Kidney (tissue), 14 donors: ENCODE measurements around the gene TNNC1. TPM values are rescaled to one million over a fixed set of nuclear protein-coding genes. Genes with fewer than 3 reads are reported as not detected.

Experiments
- DNase-seq, 5 donors: peaks; one replicate each; pipeline ENCODE4 v3.0.0-alpha.2; 2013 to 2020
- FAIRE-seq: peaks from 2 replicates; lab custom pipeline; 2012; peaks lifted over from hg19 to GRCh38; lab: Jason Lieb, UNC
- H3K27ac ChIP-seq, 2 donors: one replicate each; pipeline ENCODE4 v1.7.0; 2013; ENCODE audit warnings: low read depth in 2 of 2, low read length in 2 of 2, inconsistent platforms in 1 of 2
- H3K27me3 ChIP-seq: one replicate; pipeline ENCODE4 v1.7.1; 2013; ENCODE audit warnings: low read length, inconsistent platforms; ENCODE audit not compliant: control insufficient read depth, insufficient read depth
- H3K36me3 ChIP-seq, 3 donors: one replicate each; pipeline versions ENCODE4 v1.7.0 to v1.7.1; 2013; ENCODE audit warnings: low read length in 3 of 3, control low read depth in 1 of 3, inconsistent platforms in 1 of 3; ENCODE audit not compliant: insufficient read depth in 3 of 3, control insufficient read depth in 2 of 3
- H3K4me1 ChIP-seq, 3 donors: one replicate each; pipeline versions ENCODE4 v1.7.0 to v1.7.1; 2013; ENCODE audit warnings: low read length in 3 of 3, inconsistent platforms in 1 of 3, low read depth in 1 of 3; ENCODE audit not compliant: control insufficient read depth in 2 of 3, insufficient read depth in 2 of 3
- H3K4me3 ChIP-seq, 3 donors: one replicate each; pipeline versions ENCODE4 v1.7.0 to v1.8.1; 2013; ENCODE audit warnings: low read length in 3 of 3, control low read depth in 1 of 3, inconsistent platforms in 1 of 3
- H3K9ac ChIP-seq, 3 donors: one replicate each; pipeline versions ENCODE4 v1.7.0 to v1.7.1; 2013; ENCODE audit warnings: low read length in 3 of 3, control low read depth in 1 of 3, inconsistent platforms in 1 of 3
- H3K9me3 ChIP-seq, 3 donors: one replicate each; pipeline versions ENCODE4 v1.7.0 to v1.7.1; 2013; ENCODE audit warnings: low read length in 3 of 3, control low read depth in 1 of 3, inconsistent platforms in 1 of 3; ENCODE audit not compliant: control insufficient read depth in 2 of 3, insufficient read depth in 1 of 3
- CTCF ChIP-seq: IDR thresholded peaks from 3 replicates; pipeline ENCODE4 v1.5.1; 2012; ENCODE audit warnings: mild to moderate bottlenecking, moderate library complexity, borderline replicate concordance; ENCODE audit not compliant: insufficient read depth; ENCODE audit errors: extremely low read depth
- intact Hi-C: fragments of 100-400 bp; cut with DNase I; formaldehyde crosslinking; loops from one replicate; pipeline ENCODE4 v1.11.1; 2022
- polyA plus RNA-seq: library from polyadenylated mRNA; stranded (reverse); fragments of 350-450 nt; fragmentation: Illumina TruSeq; extraction: RNeasy Lipid Tissue Mini Kit (QIAGEN cat#74804); gene quantifications from one replicate; pipeline ENCODE4 v1.2.3, GENCODE V29; 2014; ENCODE audit warnings: low read depth, low replicate concordance; ENCODE audit not compliant: insufficient read depth
- total RNA-seq: library from RNA; stranded (reverse); fragmentation: NEBNext Ultra II Directional; extraction: Animal tissue kit (Norgen Biotek cat#: 25700); gene quantifications from one replicate; pipeline ENCODE4 v1.2.1, GENCODE V29; 2021
- donor health status: control.
- donor health status: control.
- donor health status: control.
- donor health status: control.
- donor health status: control.
- donor health status: DM: yes; HTN: yes; CAD: no.
- donor health status: Normal renal cell carcinoma (clear cell type).

The TNNC1 gene
- total and polyA plus RNA-seq, 2 donors from 2014 or later, result 2.2 to 86.6 TPM

GRCh38 chr3:52468336-52468735 is 14.5 kb upstream of the TNNC1 start:
- intact Hi-C loops, result no loop called here
- no peaks in the 10 kb centered on the region for H3K27me3 ChIP-seq
- H3K27ac ChIP-seq, result no peak overlapping the region
- H3K4me1 ChIP-seq, result peaks cover 0 to 2% (median 0%) of the 10 kb centered on the region in 3 donors
- no peaks in the 10 kb centered on the region for H3K9me3 ChIP-seq
- peak in 1 of 5 donors; percentile 50 for DNase-seq
- no peak for FAIRE-seq
- H3K4me3 ChIP-seq, result no peak overlapping the region
- H3K36me3 ChIP-seq, result peaks cover 0 to 19% (median 18%) of the 10 kb centered on the region in 3 donors
- no peak overlapping the region for H3K9ac ChIP-seq
- no peak for TF ChIP-seq CTCF

GRCh38 chr3:52463416-52463815 is 9.6 kb upstream of the TNNC1 start:
- FAIRE-seq (no peak), DNase-seq (no peak)
- Histone ChIP-seq H3K4me3 (no peak overlapping the region), H3K9ac (no peak overlapping the region), H3K4me1 (no peaks in the 10 kb centered on the region), H3K9me3 (no peaks in the 10 kb centered on the region), H3K27ac (no peak overlapping the region), H3K36me3 (peaks cover 9 to 27% (median 14%) of the 10 kb centered on the region in 3 donors), H3K27me3 (no peaks in the 10 kb centered on the region)
- intact Hi-C loops, result no loop called here
- no peak for TF ChIP-seq CTCF

GRCh38 chr3:52461874-52462273 is 8.0 kb upstream of the TNNC1 start:
- Histone ChIP-seq H3K27ac (no peak overlapping the region), H3K9me3 (no peaks in the 10 kb centered on the region), H3K4me1 (peaks cover 0 to 4% (median 2%) of the 10 kb centered on the region in 3 donors), H3K27me3 (no peaks in the 10 kb centered on the region), H3K4me3 (no peak overlapping the region), H3K9ac (no peak overlapping the region), H3K36me3 (peaks cover 14 to 29% (median 14%) of the 10 kb centered on the region in 3 donors)
- no peak for TF ChIP-seq CTCF
- no peak for FAIRE-seq
- intact Hi-C loops, result no loop called here
- peak in 1 of 5 donors; percentile 37 for DNase-seq
